NCI-H82 (cell line): ENCODE measurements around the gene TNNC1.

Experiments
- DNase-seq: peaks from one replicate; lab custom pipeline; 2025; lab: John Stamatoyannopoulos, UW

TNNC1 gene

GRCh38 chr3:52458770-52459545, 5.1 kb upstream of the TNNC1 start:
- DNase-seq, result peak; percentile 91

GRCh38 chr3:52458031-52458760, 4.4 kb upstream of the TNNC1 start:
- DNase-seq, result peak; percentile 56

GRCh38 chr3:52456800-52457183, 3.0 kb upstream of the TNNC1 start:
- DNase-seq, result peak; percentile 36

- peak; percentile 67 for DNase-seq
Observed at GRCh38 chr3:52456169-52456799, 2.4 kb upstream of the TNNC1 start.

GRCh38 chr3:52455283-52456168, 1.7 kb upstream of the TNNC1 start, which contains the start of gene NISCH:
NISCH (plus strand) TSS chr3:52455604; CDS start chr3:52455642, 38 bp downstream.
- DNase-seq, result peak; percentile 90

GRCh38 chr3:52454938-52455282, 1.1 kb upstream of the TNNC1 start:
- no peak for DNase-seq

- no peak for DNase-seq
Observed at GRCh38 chr3:52454250-52454937, 553 bp upstream of the TNNC1 start.

- DNase-seq, result no peak
Observed at GRCh38 chr3:52452570-52453221, 1.1 kb downstream of the TNNC1 start.

- no peak for DNase-seq
Observed at GRCh38 chr3:52452126-52452525, 1.7 kb downstream of the TNNC1 start.

GRCh38 chr3:52451237-52452083, 2.4 kb downstream of the TNNC1 start:
- DNase-seq, result no peak

GRCh38 chr3:52450489-52451236, 3.2 kb downstream of the TNNC1 start:
- DNase-seq, result no peak

- DNase-seq, result no peak
Observed at GRCh38 chr3:52447512-52448355, 6.1 kb downstream of the TNNC1 start.

GRCh38 chr3:52446631-52447511, 7.0 kb downstream of the TNNC1 start:
- DNase-seq, result peak; percentile 84

- no peak for DNase-seq
Observed at GRCh38 chr3:52446042-52446441, 7.8 kb downstream of the TNNC1 start.

GRCh38 chr3:52444860-52445793, 8.7 kb downstream of the TNNC1 start, which contains the start of gene SEMA3G:
SEMA3G (minus strand) TSS chr3:52445103; CDS start chr3:52445027, 76 bp downstream.
- peak; percentile 87 for DNase-seq
